Measurements from ENCODE around the gene RBM26.

RBM26 gene

GRCh38 chr13:79423801-79424642 lies 18.0 kb upstream of the RBM26 start:
- DNase-seq (ENCODE audit: low spot score): peak; percentile 84

GRCh38 chr13:79423340-79423739 lies 17.3 kb upstream of the RBM26 start:
- DNase-seq (ENCODE audit: low spot score): no peak

GRCh38 chr13:79419365-79419764 lies 13.3 kb upstream of the RBM26 start:
- DNase-seq (ENCODE audit: low spot score): no peak

DNA sequence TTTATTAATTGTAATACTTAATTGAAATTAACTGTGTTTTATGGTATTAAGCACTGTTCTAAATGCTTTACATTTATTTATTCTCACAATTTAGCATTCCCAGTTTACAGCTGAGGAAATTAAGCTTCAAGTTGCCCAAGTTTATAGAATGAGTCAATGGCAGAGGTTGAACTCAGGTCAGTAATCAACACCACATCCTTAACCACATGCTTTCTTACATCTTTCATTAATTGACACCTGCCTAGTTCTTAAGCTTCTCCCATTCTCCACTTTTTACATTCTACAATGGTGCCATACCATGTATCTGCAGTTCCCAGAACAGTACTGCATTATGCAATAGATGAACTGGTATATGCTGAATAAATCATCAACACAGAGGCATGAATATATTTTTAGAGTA lies 11.7 kb upstream of the RBM26 start:
- no peak for DNase-seq (ENCODE audit: low spot score)

DNA sequence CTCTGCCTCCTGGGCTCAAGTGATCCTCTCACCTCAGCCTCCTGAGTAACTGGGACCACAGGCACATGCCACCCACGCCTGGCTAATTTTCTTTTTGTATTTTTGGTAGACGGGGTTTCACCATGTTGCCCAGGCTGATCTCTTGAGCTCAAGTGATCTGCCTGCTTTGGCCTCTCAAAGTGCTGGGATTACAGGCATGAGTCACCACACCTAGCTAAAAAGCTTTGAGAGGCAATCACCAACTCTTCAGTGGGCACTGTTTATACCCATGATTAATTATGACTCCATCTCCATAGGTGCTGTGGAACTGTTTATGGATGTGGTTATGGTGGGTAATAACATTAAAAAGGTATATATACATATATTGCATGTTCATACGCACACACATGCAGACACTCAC lies 7.5 kb upstream of the RBM26 start:
- DNase-seq (ENCODE audit: low spot score): no peak

DNA sequence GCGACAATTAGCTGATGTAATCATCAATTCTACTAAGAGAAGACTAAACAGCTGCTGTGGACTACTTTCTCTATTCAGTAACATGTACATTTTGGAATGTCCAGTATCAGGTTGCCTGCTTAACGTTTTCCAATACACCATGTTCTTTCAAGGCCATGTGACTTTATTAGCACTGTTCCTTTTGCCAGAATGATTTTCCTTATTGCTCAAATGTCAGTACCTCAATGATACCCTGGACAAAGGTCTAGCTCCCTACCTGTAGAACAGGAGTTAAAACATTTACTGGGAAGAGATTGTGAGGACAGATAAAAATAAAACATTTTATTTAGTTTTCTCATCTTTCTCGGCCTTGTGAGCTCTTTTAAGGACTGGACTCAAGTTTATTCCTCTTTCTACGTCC lies 3.8 kb upstream of the RBM26 start:
- DNase-seq (ENCODE audit: low spot score): no peak

- DNase-seq (ENCODE audit: low spot score): peak; percentile 41
These were observed 1.4 kb upstream of the RBM26 start for GRCh38 chr13:79407349-79407979.

DNA sequence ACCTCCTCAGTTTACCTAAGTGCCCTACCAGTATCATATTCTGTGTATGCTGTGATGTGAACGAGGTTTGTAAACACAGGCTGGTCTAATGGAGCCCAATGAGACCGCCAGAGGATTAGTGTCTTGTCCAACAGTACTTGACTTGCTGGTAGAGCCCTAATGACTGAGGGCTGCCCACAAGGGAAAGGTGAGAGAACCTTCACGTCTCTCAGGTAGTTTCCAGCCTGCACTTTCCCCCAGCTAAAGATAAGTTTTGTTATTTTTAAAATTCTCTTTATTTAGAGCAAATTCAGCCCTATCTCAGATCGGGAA lies 498 bp upstream of the RBM26 start:
- no peak for DNase-seq (ENCODE audit: low spot score)

GRCh38 chr13:79405501-79405830 lies 589 bp downstream of the RBM26 start:
- DNase-seq (ENCODE audit: low spot score): peak; percentile 31

- DNase-seq (ENCODE audit: low spot score): peak; percentile 61
These were observed 1.1 kb downstream of the RBM26 start for GRCh38 chr13:79404985-79405384.

DNA sequence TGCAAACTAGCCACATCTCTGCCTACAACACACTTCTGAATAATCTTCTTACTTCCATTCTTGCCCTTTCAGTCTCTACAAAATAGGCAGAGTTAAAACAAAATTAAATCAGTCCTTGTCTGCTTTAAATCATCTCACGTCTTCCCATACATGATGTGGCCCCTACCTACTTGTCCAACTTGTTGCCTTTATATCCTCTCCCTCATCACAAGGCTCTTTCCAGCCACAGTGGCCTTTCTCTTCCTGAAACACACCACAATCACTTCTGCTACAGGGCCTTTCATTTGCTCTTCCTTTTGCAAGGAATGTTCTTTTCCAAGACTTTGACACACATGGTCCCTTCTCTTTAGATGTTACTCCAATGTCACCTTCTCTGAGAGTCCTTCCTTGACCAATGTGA lies 1.7 kb downstream of the RBM26 start:
- DNase-seq (ENCODE audit: low spot score): peak; percentile 44

GRCh38 chr13:79403113-79403512 lies 2.9 kb downstream of the RBM26 start:
- DNase-seq (ENCODE audit: low spot score): no peak

- no peak for DNase-seq (ENCODE audit: low spot score)
These were observed 3.4 kb downstream of the RBM26 start for GRCh38 chr13:79402679-79403078.

GRCh38 chr13:79402074-79402635 lies 3.9 kb downstream of the RBM26 start:
- DNase-seq (ENCODE audit: low spot score): no peak

- DNase-seq (ENCODE audit: low spot score): no peak
These were observed 4.6 kb downstream of the RBM26 start for GRCh38 chr13:79401259-79402070.

DNA sequence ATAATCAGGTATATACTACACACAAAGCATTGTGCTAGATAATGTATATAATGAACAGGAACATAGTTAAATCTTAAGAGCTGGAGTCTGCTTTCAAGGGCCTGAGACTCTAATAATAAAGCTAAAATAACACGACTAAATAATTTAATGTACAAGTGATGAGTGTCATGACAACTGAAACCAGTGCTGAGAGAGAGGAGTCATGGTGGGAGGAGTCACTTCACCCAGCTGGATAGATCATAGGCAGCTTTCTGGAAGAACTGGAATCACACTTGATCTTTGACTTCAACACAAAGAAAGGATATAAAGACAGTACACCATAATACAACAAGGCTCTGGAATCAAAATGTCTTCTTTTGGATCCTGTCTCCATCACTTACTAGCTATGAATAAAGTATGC lies 7.1 kb downstream of the RBM26 start:
- DNase-seq (ENCODE audit: low spot score): peak; percentile 43

DNA sequence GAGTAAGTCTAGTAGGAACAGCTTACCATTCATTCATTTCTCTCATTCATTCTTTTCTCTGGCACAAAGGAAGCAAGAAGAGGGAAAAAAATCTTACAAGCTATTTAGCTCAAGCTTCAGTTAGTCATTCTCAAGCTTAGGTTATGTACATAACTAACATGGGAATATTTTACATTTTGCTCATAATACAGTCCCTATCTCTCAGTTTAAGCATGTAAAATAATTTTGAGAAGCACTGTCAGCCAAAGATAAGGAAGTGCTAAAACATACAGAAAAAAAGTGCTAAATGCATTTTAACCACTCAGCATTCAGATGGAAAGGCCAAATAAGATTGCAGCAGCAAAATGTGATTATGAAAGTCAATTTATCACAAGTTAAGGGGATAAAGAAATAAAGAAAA lies 7.9 kb downstream of the RBM26 start:
- DNase-seq (ENCODE audit: low spot score): no peak

DNA sequence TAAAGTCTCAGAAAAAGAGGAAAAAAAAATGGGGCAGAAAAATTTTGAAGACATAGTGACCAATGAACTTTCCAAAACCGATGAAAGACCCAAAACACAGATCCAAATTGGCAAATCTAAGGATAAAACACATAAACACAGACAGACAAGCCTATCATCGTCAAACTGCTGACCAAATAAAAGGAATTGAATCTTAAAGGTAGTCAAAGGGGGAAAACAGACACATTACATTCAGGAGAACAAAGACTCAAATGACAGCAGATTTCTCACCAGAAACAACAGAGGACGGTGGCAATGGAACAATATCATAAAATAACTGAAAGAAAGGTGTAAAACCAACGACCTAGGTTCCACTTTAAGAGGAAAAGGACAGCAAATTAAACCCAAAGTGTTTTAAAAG lies 10.2 kb downstream of the RBM26 start:
- DNase-seq (ENCODE audit: low spot score): no peak

DNA sequence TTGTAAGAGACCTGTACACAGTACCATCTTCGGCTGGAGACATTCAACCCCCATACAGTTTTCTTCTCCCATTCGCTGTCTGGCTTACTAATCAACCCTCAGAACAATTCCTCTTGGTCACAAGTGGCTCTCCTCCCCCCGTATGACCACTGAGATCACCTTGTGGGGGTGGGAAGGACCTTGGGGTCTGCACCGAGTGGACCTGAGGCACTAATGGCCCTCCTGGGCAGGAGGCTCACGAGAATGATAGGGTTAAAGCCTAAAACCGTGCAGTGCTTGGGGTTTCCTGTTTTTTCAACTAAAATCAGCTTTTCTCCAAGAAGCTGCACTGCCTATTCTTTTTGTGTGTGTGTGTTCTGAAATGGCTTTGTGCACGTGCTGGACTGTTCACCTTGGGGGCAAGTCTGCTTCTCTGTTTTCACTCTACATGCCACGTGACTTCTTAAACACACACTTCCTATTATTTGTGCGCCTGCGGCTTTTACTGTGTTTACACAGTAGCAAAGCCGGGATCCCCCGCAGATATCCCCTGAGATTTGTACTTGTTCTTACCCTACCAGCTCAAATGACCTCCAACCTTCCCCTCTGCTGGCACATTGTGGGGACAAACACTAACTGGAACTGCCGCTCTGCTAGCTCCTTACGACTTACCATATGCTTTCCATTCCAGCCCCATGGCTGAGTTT lies 12.3 kb downstream of the RBM26 start:
- DNase-seq (ENCODE audit: low spot score): no peak

GRCh38 chr13:79392882-79393563 lies 13.0 kb downstream of the RBM26 start:
- DNase-seq (ENCODE audit: low spot score): peak; percentile 96

DNA sequence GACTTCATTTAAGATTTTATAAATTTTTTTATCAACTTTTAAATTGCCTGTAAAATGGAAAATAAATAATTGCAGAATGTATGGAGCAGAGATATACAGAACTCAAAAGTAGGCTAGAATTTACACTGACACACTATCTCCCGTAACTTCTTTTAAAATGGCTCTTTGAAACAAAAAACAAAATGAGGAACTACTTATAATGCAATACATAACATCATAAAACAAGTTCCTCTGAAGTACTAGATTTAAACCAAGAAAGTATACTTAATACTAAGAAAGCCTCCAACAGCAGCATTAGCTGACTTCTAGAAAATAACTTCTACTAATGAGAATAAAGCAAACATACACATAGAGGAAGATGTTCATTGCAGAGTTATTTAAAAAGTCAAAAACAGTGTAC lies 17.0 kb downstream of the RBM26 start:
- no peak for DNase-seq (ENCODE audit: low spot score)

DNA sequence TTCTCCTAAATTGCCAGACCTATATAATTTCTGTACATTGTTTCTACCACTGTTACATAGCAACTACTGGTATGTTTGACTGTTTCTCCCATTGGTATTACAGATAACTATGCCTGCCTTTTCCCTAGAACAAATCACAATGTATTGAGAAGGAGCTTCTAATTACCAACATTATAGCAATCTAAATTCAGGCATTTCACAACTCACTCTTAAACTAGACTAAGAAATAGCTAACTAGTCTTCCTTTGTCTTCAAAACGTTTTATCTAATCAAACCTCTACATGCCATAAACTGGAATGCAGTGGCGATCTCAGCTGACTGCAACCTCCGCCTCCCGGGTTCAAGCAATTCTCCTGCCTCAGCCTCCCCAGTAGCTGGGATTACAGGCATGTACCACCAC lies 18.2 kb downstream of the RBM26 start:
- no peak for DNase-seq (ENCODE audit: low spot score)
